Tibial nerve (tissue), 4 donors: ENCODE data around the gene CDK15.

Experiments used
- CTCF ChIP-seq, 5 experiments: fragments of 200-600 bp in 3 of 5; fragments of 450-650 bp in 2 of 5; sonication (generic) in 3 of 5; IDR thresholded peaks; one replicate each; pipeline ENCODE4 v1.5.1; 2016 to 2019; ENCODE audit warnings: antibody characterized with exemption in 5 of 5, mild to moderate bottlenecking in 3 of 5, moderate library complexity in 2 of 5
- EP300 ChIP-seq, 2 donors: sonication (generic); formaldehyde crosslinking; IDR thresholded peaks; one replicate each; pipeline ENCODE4 v1.6.1; 2017; ENCODE audit warnings: antibody characterized with exemption in 2 of 2, mild to moderate bottlenecking in 1 of 2
- POLR2A ChIP-seq, 2 donors: fragments of 450-650 bp; IDR thresholded peaks; one replicate each; pipeline ENCODE4 v1.6.1; 2017; ENCODE audit warnings: antibody characterized with exemption in 2 of 2, mild to moderate bottlenecking in 2 of 2, moderate library complexity in 2 of 2

DNA sequence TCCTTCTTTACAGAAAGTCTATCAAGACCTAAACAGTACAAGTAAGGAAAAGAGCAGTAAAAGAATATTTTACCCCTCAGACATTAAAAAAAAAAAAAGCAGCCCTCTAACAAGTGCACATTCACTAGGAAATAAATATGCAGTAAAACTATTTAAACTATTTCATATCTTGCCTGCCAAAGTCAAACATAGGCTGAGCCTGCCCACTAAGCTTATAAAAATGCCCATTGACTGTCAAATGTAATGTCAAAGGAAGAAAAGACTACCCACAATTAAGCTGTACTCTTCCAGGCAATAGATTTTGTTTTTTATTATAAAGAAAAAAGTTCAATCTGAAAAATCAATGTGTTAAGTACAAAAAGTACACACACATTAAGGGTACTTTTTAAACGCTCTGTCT lies 37.4 kb upstream of the CDK15 start:
- TF ChIP-seq CTCF (IDR thresholded peaks at IDR 0.05) (no peak), POLR2A (IDR thresholded peaks at IDR 0.05) (no peak), EP300 (IDR thresholded peaks at IDR 0.05) (no peak)
